OCI-LY7 (cell line): ENCODE data around the gene NKAIN2. TPM values are rescaled to one million over a fixed set of nuclear protein-coding genes. Genes with fewer than 3 reads are reported as not detected.

Experiments used
- BruUV-seq: library from RNA; stranded (reverse); fragments of 400-500 nt; replicated peaks from 2 replicates; lab custom pipeline; 2021; lab: Mats Ljungman, UMichigan
- CTCF ChIA-PET: fragments of 300-600 bp; sonication (Branson Sonifier 250); formaldehyde crosslinking; loops from one replicate; lab custom pipeline; 2022; ENCODE audit warnings: antibody characterized with exemption; ENCODE audit not compliant: unreplicated experiment; lab: Charles Lee
- POLR2A ChIA-PET: fragments of 300-600 bp; sonication (Branson Sonifier 250); formaldehyde crosslinking; loops from one replicate; lab custom pipeline; 2022; ENCODE audit warnings: antibody characterized with exemption; lab: Charles Lee
- DNase-seq: peaks from one replicate; pipeline ENCODE4 v3.0.0-alpha.2; 2015; ENCODE audit warnings: low spot score
- H2AFZ ChIP-seq: fragments of 200-600 bp; sonication (generic), shearing (Covaris generic); 2 replicates; pipeline ENCODE4 v1.6.1; 2014; ENCODE audit warnings: mild to moderate bottlenecking, antibody characterized with exemption, low read length, moderate library complexity
- H3K27ac ChIP-seq: fragments of 200-600 bp; sonication (generic); 2 replicates; pipeline ENCODE4 v1.5.1; 2014; ENCODE audit warnings: mixed run types, low read depth, mild to moderate bottlenecking, moderate library complexity, low read length, inconsistent platforms; ENCODE audit not compliant: poor library complexity, severe bottlenecking
- H3K36me3 ChIP-seq: fragments of 200-600 bp; sonication (generic); 2 replicates; pipeline ENCODE4 v1.6.1; 2014; ENCODE audit warnings: mild to moderate bottlenecking, antibody characterized with exemption, low read length, moderate library complexity, mixed read lengths; ENCODE audit not compliant: insufficient read depth
- H3K4me1 ChIP-seq: fragments of 200-600 bp; sonication (generic); 2 replicates; pipeline ENCODE4 v1.5.1; 2014; ENCODE audit warnings: mild to moderate bottlenecking, low read length; ENCODE audit not compliant: insufficient read depth, poor library complexity, severe bottlenecking
- H3K4me2 ChIP-seq: fragments of 200-600 bp; sonication (generic); 2 replicates; pipeline ENCODE4 v1.6.1; 2014; ENCODE audit warnings: mild to moderate bottlenecking, low read length
- H3K4me3 ChIP-seq: fragments of 200-600 bp; sonication (generic); 2 replicates; pipeline ENCODE4 v1.5.1; 2014; ENCODE audit warnings: mild to moderate bottlenecking, low read depth, low read length; ENCODE audit not compliant: poor library complexity, severe bottlenecking
- H3K79me2 ChIP-seq: fragments of 200-600 bp; sonication (generic); 2 replicates; pipeline ENCODE4 v1.6.1; 2016; ENCODE audit warnings: low read depth, mild to moderate bottlenecking, low read length, moderate library complexity, mixed read lengths; ENCODE audit not compliant: insufficient read depth
- H3K9me2 ChIP-seq: fragments of 200-600 bp; sonication (generic); 2 replicates; pipeline ENCODE4 v1.6.1; 2016; ENCODE audit warnings: mild to moderate bottlenecking, low read length, mixed read lengths; ENCODE audit not compliant: insufficient read depth
- H3K9me3 ChIP-seq: fragments of 200-600 bp; sonication (generic); 2 replicates; pipeline ENCODE4 v1.6.1; 2014; ENCODE audit warnings: mild to moderate bottlenecking, mixed run types, low read length, mixed read lengths
- H4K20me1 ChIP-seq: fragments of 200-600 bp; sonication (generic); 2 replicates; pipeline ENCODE4 v1.6.1; 2014; ENCODE audit warnings: mild to moderate bottlenecking, antibody characterized with exemption, low read length, moderate library complexity, mixed read lengths; ENCODE audit not compliant: insufficient read depth
- CTCF ChIP-seq: fragments of 200-600 bp; sonication (generic); conservative IDR thresholded peaks from 2 replicates; pipeline ENCODE4 v1.5.1; 2014; ENCODE audit warnings: mild to moderate bottlenecking, antibody characterized with exemption, low read length, moderate library complexity, mixed read lengths
- EZH2phosphoT487 ChIP-seq: fragments of 200-600 bp; sonication (generic); IDR thresholded peaks from 2 replicates; pipeline ENCODE4 v1.6.1; 2018; ENCODE audit warnings: low read depth, borderline replicate concordance, mild to moderate bottlenecking, mixed run types, antibody characterized with exemption, low read length, moderate library complexity, mixed read lengths
- intact Hi-C: fragments of 100-400 bp; cut with micrococcal nuclease; formaldehyde crosslinking; loops from one replicate; pipeline ENCODE4 v1.10.0; 2022; ENCODE audit not compliant: unreplicated experiment
- total RNA-seq, 2 experiments: library from RNA; depleted of rRNA in 1 of 2; stranded (reverse); fragments of >200 nt in 1 of 2; shearing (Covaris generic) in 1 of 2; gene quantifications; 2 replicates each; pipeline ENCODE4 v1.2.3, GENCODE V29; 2014 to 2022

Gene NKAIN2
- total RNA-seq, 2 experiments from 2014 or later, result not detected

- Histone ChIP-seq H3K4me2 (no peak overlapping the region), H3K4me1 (no peaks in the 10 kb centered on the region), H4K20me1 (no peaks in the 10 kb centered on the region), H3K4me3 (no peak overlapping the region), H3K79me2 (no peaks in the 10 kb centered on the region), H2AFZ (no peak overlapping the region), H3K9me2 (no peaks in the 10 kb centered on the region), H3K9me3 (no peaks in the 10 kb centered on the region), H3K27ac (no peak overlapping the region), H3K36me3 (no peaks in the 10 kb centered on the region)
- ChIA-PET POLR2A (interaction anchor here (0.5 kb wide), 1 partner anchor 1034 kb away, joined by 3 read pairs; no protein-coding TSS in a partner anchor), CTCF (no interaction called here)
- TF ChIP-seq CTCF, result no peak
- no peak for TF ChIP-seq EZH2phosphoT487
- intact Hi-C loops, result no loop called here
- BruUV-seq, result no TSS peak
- DNase-seq, result no peak
These were observed 320.0 kb downstream of the NKAIN2 start for GRCh38 chr6:124123617-124124209.

GRCh38 chr6:124131259-124131658 is 327.6 kb downstream of the NKAIN2 start:
- intact Hi-C loops, result no loop called here
- Histone ChIP-seq H3K9me2 (no peaks in the 10 kb centered on the region), H3K4me1 (no peaks in the 10 kb centered on the region), H4K20me1 (no peaks in the 10 kb centered on the region), H3K79me2 (no peaks in the 10 kb centered on the region), H3K4me3 (no peak overlapping the region), H3K4me2 (no peak overlapping the region), H3K36me3 (no peaks in the 10 kb centered on the region), H3K27ac (no peak overlapping the region), H2AFZ (no peak overlapping the region), H3K9me3 (no peaks in the 10 kb centered on the region)
- POLR2A ChIA-PET, result no interaction called here
- no peak for TF ChIP-seq CTCF
- no peak for TF ChIP-seq EZH2phosphoT487
- no peak for DNase-seq
- CTCF ChIA-PET, result no interaction called here
- BruUV-seq, result no TSS peak

GRCh38 chr6:124131779-124132178 is 328.1 kb downstream of the NKAIN2 start:
- TF ChIP-seq CTCF, result no peak
- TF ChIP-seq EZH2phosphoT487, result no peak
- BruUV-seq, result no TSS peak
- no peak overlapping the region for H3K4me2 ChIP-seq

More at GRCh38 chr6:124131779-124132178, 328.1 kb downstream of the NKAIN2 start:
- no peaks in the 10 kb centered on the region for H3K36me3 ChIP-seq
- no peaks in the 10 kb centered on the region for H3K79me2 ChIP-seq
- CTCF ChIA-PET, result no interaction called here
- intact Hi-C loops, result no loop called here
- H3K4me1 ChIP-seq, result no peaks in the 10 kb centered on the region
- H2AFZ ChIP-seq, result no peak overlapping the region
- H3K4me3 ChIP-seq, result no peak overlapping the region
- H4K20me1 ChIP-seq, result no peaks in the 10 kb centered on the region
- no peak overlapping the region for H3K27ac ChIP-seq
- POLR2A ChIA-PET, result no interaction called here
- no peak for DNase-seq
- H3K9me3 ChIP-seq, result no peaks in the 10 kb centered on the region
- no peaks in the 10 kb centered on the region for H3K9me2 ChIP-seq
